C4-2B (cell line): ENCODE results near the gene NLRP7.

ENCODE experiments used
- CTCF ChIP-seq: fragments of 450-650 bp; conservative IDR thresholded peaks from 2 replicates; pipeline ENCODE4 v1.5.1; 2017; ENCODE audit warnings: mild to moderate bottlenecking
- ZFX ChIP-seq: fragments of 450-650 bp; IDR thresholded peaks from 2 replicates; pipeline ENCODE4 v1.6.1; 2017

- TF ChIP-seq CTCF (no peak), ZFX (no peak)
Measured at GRCh38 chr19:54959840-54960239, 12.5 kb upstream of the NLRP7 start.
